ENCODE results near the gene TRIM41.

- TF ChIP-seq GATA2 (IDR thresholded peaks at IDR 0.05; ENCODE audit: low read depth, low read length) (no peak), GATA3 (IDR thresholded peaks at IDR 0.05; ENCODE audit: low read depth, low read length) (no peak)
These were observed 40.6 kb downstream of the TRIM41 start for GRCh38 chr5:181263633-181264032.

Measured in SH-SY5Y (cell line).